Measurements from ENCODE around the gene ANKZF1.

ANKZF1 gene

DNA sequence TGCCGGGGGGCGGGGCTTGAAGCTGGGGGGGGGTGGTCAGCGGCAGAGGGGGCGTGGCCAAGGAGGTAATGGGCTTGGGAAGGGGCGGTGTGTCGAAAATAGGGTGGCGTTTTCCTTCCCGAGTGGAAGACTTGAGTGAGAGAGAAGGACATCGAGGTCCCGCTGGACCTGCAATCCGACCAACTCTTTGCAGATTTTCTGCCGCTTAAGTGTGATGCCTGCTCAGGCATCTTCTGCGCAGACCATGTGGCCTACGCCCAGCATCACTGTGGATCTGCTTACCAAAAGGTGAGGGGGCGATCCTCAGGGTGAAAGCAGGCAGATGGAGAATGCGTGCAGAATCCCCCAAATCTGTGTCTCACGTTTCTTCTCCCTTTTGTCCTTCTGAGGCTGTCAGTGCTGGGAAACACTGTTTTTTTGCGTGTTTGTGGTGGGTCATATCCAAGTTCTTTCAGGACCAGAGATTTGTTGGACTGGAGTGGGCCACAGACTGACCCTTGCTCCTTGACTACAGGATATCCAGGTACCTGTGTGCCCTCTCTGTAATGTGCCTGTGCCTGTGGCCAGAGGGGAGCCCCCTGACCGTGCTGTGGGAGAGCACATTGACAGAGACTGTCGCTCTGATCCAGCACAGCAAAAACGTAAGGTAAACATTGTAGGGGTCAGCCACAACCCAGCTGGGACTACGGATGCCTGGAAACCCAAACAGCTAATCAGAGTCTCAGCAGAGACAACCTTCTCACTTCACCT is 22.3 kb upstream of the ANKZF1 start:
- no peak for DNase-seq (ENCODE audit: low read depth in 1 of 2, low spot score in 1 of 2)

DNA sequence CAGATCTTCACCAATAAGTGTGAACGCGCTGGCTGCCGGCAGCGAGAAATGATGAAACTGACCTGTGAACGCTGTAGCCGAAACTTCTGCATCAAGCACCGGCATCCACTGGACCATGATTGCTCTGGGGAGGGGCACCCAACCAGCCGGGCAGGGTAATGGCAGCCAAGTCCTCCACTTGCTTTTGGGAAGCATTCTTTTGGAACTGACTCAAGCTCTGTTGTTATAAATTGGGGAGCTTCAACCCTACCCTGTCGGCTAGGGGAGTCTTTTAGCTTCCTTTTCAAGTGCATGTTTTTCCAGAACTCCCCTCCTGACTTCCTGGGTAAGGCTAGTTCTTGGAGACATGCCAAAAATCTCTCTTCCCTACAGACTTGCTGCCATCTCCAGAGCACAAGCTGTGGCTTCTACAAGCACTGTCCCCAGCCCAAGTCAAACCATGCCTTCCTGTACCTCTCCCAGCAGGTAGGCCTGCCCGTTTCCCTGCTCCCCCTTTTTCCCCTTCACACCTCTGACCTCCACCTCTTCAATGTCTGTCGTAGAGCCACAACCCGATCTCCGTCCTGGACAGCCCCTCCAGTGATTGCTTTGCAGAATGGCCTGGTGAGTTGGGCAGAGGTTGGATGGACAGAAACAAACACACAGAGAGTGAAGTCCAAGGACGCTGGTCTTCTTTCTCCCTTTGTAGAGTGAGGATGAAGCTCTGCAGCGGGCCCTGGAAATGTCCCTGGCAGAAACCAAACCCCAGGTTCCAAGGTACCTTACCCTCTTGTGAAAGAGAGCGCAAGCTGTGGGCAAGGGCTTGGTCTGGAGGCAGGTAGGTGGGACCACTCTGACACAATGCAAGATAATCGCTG is 21.5 kb upstream of the ANKZF1 start:
- no peak for DNase-seq (ENCODE audit: low read depth in 1 of 2, low spot score in 1 of 2)

DNA sequence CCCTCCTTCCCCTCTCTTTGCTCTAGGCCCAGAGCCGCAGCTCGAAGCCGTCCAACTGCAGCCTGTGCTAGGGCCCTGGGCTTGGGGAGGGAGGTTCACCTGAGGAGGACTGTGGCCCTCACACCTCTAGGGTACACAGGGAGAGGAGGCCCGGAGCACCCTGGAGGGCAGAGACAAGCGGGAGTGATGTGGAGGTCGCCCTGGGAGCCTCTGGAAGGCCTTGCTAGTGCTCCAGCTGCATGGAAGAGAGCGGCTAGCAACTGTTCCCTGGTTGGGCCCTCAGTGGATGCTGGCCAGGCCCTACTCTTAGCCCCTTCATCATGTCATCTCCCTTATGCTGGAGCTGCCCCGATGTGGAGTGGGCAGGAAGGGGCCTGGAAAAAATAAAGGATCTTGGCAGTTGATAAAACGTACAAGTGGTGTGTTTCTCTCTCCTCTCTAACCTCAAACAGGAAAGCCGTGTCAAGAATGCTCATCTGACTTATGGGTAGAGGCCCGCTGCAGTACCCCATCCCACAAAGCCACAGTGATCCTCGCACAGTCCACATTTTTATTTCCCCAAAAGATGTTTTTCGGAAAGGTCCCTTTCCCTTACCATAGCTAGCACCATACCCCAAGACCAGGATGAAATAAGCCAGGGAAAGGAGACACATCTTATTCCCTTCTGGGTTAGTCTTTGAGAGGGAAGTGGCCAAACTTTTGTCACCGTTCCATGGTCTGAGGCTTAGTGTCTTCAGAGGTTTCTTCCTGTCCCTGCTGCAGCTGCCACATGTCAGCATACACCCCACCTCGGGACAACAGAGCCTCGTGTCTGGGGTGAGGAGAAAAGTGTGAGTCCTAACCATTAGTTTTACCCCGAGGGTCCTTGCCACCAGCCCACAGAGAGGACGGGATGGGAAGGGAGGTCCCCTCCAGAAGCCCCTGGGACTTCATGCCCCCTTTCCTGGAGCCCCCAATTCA is 20.1 kb upstream of the ANKZF1 start:
- DNase-seq (ENCODE audit: low read depth in 1 of 2, low spot score in 1 of 2), result no peak

DNA sequence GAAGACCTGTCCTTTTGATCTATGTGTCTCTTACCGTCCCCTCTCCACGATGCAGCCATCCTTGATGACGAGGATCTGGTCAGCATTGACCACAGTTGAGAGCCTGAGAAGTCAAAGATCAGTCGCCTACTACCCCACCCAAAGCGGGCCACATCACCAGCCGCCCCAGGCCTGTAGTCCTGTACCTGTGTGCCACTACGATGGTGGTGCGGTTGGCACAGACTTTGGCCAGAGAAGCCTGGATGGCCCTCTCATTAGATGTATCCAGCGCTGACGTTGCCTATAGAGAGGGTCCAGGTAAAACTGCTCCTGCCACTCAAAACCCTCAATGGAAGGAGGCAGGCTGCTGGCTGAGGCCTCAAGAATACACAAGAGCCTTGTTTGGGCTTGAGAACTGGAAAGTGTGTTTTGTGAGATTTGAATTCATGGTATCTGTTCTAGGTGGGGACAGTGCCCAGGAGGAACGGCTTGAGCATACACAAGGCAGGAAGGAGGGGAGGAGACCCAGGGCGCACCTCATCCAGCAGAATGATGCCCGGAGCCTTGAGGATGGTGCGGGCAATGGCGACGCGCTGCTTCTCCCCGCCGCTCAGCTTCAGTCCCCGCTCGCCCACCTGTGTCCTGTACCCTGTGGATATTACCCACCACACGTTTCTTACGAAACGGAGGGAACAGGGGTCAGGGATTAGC is 19.3 kb upstream of the ANKZF1 start:
- no peak for DNase-seq (ENCODE audit: low read depth in 1 of 2, low spot score in 1 of 2)

DNA sequence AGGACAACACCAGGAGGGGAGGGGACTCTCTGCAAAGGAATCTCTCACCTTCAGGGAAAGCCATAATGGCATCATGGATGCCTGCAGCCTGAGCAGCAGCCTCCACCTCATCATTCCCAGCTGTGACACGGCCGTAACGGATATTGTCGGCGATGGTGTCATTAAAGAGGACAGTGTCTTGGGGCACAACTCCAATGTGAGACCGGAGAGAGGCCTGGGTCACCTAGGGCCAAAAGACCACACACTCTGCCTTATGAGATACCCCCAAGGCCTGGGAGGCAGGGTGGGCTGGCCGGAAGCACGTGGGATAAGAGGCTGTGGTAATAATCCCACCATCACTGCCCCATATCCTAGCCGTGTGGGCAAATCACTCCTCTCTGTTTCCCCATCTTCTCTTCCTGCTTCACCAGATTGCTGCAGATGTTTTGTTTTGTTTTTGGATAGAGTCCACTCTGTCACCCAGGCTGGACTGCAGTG is 18.7 kb upstream of the ANKZF1 start:
- DNase-seq (ENCODE audit: low read depth in 1 of 2, low spot score in 1 of 2), result no peak

DNA sequence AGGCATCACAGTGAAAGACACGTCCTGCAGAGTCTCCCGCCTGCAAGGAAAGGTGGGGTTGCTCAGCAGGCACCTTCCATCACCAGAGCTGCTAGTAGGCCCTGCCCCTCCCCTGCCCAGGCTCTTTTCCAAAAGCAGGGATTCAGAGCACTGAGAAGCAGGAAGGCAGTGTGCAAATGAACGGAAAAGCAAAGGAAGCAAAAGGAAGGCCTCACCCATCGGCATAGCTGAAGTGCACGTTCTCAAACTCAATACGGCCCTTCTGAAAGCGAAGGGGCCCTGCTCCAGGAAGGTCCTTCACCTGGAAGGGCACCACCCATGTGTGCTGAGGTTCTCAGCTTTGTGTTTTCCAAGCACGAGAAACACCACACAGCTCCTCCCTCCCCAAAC is 16.6 kb upstream of the ANKZF1 start:
- DNase-seq (ENCODE audit: low read depth in 1 of 2, low spot score in 1 of 2), result no peak

DNA sequence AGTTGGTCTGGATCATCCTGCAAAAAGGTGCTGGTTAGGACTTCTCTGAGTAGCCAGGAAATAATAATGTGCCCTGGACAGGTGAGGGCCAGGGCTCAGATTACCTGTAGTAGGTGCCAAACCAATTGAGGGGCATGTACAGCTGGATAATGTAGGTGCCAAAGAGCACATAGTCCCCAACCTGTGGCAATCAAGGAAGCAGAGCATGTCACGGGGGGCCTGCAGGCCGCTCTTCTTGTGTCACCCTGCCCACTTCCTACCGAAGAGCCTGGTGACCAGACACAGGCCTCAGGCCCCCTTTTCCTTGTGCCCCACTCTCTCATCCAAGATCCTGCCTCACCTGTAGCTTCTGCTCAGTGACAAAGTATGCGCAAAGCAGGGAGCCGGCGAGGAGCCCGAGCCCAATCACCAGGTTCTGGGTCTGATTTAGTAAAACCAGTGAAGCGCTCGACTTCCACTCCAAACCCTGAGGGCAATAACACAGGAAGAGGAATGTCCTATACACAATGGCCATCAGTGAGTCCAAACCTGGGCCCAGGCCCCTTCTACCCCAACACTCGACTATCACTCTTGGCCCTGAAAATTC is 16.0 kb upstream of the ANKZF1 start:
- no peak for DNase-seq (ENCODE audit: low read depth in 1 of 2, low spot score in 1 of 2)

DNA sequence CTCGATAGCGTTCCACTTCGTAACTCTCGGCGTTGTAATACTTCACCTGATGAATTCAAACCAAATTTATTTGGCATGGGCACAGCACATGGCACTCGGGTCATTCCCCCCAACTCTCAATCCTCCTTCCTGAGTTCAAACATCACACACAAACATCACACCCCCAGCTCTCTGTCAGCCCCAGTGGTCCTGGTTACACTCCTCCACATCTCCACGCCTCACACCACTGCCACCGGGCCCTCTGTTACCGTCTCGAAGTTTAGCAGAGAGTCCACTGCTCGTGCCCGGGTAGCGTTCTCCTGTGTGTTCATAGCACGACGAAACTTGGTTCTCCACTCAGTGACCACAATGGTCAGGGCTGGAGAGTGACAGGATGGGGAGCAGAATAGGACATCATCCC is 15.5 kb upstream of the ANKZF1 start:
- no peak for DNase-seq (ENCODE audit: low read depth in 1 of 2, low spot score in 1 of 2)

DNA sequence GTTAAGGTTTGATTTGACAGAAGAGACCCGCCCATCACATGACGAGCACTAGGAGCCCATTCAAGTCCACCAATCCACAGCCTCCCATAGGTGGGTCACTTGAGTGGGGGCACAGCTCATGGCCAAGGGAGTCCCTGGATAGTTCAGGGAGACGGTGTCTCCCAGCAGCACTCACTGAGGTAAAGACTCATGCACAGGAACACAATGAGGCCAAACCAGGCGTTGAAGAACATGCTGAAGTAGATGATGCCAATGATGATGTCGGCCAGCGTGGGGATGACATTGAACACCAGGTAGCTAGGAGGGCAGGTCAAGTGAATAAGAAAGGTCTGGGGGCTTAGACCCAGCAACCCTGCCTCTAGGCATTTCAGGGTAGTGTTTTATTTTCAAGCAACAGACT is 14.8 kb upstream of the ANKZF1 start:
- DNase-seq (ENCODE audit: low read depth in 1 of 2, low spot score in 1 of 2), result no peak

DNA sequence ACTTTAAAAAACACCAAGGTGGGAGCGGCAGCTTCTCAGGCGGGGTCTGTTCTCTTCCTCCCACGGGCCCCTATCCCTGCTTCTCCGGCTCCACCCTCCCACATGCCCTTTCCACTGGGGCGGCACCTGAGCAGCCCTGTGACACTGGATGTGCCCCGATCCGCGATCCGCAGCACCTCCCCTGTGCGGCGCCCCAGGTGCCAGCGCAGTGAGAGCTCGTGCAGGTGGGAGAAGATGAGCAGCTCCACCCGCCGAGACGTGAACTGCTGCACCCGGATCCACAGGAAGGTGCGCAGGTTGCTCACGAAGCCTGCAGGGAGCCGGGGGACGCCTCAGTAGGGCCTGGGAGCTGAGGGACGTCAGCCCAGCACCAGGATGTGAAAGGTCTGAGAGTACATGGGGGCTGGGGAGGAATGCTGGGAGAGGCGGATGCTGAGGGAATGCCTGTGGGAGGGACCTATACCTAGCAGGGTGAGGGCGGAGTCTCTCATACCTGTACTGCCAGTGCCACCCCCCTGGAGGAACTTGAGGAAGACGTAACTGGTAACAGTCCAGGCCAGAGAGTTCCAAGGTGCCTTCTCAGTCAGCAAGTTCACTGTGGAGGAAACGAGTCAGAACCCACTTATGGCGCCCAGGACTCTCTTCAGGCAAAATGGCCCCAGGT is 13.6 kb upstream of the ANKZF1 start:
- DNase-seq (ENCODE audit: low read depth in 1 of 2, low spot score in 1 of 2), result no peak

DNA sequence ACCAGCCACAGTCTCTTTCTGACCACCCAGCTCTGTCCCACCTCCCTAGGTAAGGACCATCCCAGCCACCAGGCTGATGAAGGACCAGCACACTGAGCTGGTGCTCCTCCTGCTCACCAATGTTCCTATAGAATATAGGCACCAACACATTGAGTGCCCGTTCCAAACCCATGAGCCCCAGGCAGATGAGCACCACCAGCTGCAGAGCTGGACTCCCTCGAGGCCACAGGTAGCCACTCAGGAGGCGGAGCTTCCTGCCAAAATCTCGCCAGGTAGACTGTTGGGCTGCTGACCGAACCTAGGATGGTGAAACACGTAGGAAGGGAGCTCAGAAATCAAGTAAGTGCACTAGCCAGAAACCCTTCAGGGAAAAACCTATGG is 13.1 kb upstream of the ANKZF1 start:
- DNase-seq (ENCODE audit: low read depth in 1 of 2, low spot score in 1 of 2), result no peak

DNA sequence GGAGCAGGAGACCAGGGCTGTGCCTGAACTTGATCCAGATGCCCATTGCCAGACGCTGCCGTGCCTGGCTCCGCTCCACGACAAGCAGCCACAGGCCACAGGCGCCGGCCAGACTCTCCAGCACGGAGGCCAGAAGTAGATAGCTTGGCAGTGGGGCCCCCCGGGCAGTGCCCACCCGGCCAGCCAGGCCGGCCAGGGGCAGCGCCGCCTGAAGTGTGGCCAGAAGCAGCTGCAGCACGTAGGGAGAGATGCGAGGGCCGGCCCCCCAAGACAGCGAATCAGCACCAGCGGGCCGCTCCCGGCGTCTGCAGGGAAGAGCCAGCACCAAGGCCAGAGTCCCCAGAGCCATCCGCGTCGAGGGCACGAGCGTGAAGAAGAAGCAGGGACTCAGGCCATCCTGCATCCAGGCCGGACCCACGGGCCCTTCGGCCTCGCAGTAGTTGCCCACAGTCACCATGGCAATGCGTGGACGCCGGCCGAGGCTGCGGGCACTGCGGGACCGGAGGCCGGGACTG is 11.3 kb upstream of the ANKZF1 start:
- no peak for DNase-seq (ENCODE audit: low read depth in 1 of 2, low spot score in 1 of 2)

DNA sequence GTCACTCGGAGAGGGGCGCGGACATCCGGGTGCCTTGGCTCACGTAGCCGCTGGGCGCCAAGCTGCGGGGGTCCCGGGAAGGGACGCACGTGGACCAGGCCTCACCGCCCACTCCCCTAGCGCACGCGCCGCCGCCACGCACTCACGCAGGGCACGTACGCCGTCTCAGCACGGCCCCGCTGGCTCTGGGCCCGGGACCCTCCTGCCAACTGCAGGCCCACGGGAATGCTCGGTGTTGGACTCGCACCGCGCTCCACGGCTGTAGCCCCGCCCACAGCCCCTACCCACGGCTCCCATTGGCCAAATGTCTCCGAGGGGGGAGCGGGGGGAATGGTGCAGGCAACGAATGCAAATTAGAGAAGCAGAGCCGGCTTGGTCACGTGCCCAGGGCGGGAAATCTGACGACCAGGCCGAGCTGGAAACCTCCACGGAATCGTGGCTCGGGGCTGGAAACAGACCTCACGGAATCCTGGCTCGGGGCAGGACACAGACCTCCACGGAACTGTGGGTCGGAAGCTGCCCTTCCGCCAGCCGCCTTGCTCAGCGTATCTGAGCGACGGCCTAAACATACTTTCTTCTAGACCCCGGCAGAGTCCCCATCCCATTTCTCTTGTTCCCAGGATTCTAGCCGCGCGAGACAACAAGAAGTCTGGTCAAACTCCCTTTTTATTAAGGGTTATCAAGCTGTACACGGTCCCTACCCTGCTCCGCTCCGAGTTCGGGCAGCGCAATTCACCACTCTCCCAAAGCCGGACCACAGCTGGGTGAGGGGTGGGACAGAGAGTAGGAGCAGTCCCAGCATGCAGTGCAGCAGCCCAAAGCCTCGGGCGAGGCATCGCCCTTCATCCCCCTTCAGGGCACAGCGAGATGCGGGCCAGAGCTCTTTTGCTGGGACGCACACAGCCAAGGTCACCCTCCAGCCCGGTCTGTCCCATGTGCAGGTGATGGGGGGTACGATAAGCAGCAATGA is 10.6 kb upstream of the ANKZF1 start, which contains the start of gene ABCB6:
TSS of gene ABCB6 (minus strand) at position 227 of the 970 bp plus-strand sequence. CDS start 285 bp downstream, outside the sequence.
- peak; percentile 60 to 79 for DNase-seq (ENCODE audit: low read depth in 1 of 2, low spot score in 1 of 2)

DNA sequence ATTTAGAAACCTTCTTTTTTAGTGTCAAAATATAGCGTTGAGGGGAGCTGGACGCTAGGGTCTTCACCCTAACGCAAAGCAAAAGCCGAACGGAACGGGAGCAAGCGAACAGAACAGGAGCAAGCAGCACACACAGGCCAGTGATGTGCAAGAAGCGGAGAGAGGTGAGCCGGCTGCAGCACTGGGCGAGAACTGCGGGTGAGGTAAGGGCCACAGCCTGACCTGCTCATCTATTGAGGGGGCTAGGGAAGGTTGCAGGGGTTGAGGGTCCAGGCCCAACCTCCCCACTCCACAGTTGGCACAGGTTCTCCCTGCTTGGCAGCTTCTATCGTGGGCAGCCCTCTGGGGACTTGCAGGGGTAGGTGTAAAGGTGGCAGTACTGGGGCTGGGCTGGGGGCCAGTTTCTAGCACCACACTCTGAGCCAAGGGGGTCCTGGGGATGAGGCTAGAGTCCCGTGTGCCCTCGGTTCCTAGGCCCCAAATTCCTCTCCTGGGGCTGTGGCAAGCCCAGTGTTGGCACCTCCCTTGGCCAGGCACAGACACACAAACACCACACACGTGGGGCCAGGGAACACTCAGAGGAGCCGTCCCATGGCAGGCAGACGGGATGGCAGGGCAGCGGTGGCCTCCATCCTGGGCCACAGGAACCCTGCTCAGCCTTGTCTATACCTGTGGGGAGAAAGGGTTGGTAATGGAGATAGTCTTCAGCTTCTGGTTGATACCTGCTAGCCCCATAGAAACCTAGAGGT is 9.6 kb upstream of the ANKZF1 start:
- no peak for DNase-seq (ENCODE audit: low read depth in 1 of 2, low spot score in 1 of 2)

DNA sequence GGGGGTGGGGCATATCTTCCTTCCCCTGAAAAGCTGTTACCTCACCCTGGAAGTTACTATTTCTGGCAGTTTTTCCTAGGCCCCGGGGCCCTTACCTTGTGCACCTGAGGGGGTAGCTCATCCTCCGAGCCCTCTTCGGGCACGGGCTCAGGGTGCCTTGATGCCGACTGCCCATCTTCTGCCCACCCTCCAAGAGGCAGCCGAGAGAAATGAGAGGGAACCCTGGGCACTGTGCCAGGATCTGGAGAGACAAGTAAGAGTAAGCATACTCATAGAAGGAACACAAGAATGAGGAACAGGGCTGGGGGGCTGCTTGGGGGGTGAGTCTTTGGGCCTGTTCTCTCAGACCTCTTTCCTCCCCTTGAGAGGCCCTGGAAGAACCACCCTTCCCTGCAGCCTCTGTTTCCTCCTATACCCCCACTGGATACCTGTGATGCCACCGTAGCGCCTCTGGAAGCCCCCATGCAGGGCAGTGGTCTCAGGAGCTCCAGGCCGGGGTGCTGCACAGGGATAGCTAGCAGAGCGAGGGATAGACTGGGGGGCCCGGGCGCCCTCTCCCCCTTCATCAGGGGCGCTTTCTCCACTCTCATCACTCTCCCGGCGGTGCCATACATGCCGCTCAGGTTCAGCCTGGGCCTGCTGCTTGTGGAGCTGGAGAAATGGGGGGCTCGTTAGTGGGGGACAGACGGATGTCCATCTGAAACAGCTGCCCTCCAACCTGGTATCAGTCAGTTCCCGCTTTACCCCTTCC is 8.8 kb upstream of the ANKZF1 start:
- DNase-seq (ENCODE audit: low read depth in 1 of 2, low spot score in 1 of 2), result no peak

DNA sequence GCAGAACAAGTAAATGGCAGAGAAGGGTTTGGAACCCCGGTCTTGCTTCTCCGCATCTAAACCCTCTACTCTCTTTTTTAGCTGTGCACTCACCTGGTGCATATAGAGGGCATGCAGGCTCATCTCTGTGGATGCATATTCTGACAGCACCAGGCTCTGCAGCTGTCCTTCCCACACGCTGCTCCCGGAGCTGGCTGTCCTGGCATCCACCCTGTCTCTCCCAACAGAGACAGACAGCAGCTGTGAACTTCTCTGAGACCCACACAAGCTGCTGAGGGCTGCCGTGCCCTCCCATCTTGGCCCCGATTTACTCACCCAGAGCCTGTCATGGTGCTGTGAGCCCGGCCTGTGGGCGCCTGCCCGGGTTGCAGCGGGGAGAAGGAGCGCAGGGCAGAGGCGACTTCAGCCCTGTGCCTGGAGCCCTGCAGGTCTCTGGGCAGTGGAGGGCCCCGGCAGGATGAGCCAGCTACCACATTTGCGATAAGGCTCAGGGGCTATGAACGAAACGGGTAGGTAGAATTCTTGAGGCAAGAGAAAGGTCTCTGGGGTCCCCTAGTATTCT is 7.6 kb upstream of the ANKZF1 start:
- DNase-seq (ENCODE audit: low read depth in 1 of 2, low spot score in 1 of 2), result no peak
